Tibial nerve (tissue), 3 donors: ENCODE data around the gene TENT4A.

Source experiments
- POLR2A ChIP-seq, 2 donors: fragments of 450-650 bp; IDR thresholded peaks; one replicate each; pipeline ENCODE4 v1.6.1; 2017; ENCODE audit warnings: antibody characterized with exemption in 2 of 2, mild to moderate bottlenecking in 2 of 2, moderate library complexity in 2 of 2
- TF ChIP-seq, protein P1 (sequence below), 5 experiments: fragments of 200-600 bp in 3 of 5; fragments of 450-650 bp in 2 of 5; sonication (generic) in 3 of 5; IDR thresholded peaks; one replicate each; pipeline ENCODE4 v1.5.1; 2016 to 2019; ENCODE audit warnings: antibody characterized with exemption in 5 of 5, mild to moderate bottlenecking in 3 of 5, moderate library complexity in 2 of 5

GRCh38 chr5:6728011-6728794 is 15.0 kb downstream of the TENT4A start:
- TF ChIP-seq, protein P1, sequence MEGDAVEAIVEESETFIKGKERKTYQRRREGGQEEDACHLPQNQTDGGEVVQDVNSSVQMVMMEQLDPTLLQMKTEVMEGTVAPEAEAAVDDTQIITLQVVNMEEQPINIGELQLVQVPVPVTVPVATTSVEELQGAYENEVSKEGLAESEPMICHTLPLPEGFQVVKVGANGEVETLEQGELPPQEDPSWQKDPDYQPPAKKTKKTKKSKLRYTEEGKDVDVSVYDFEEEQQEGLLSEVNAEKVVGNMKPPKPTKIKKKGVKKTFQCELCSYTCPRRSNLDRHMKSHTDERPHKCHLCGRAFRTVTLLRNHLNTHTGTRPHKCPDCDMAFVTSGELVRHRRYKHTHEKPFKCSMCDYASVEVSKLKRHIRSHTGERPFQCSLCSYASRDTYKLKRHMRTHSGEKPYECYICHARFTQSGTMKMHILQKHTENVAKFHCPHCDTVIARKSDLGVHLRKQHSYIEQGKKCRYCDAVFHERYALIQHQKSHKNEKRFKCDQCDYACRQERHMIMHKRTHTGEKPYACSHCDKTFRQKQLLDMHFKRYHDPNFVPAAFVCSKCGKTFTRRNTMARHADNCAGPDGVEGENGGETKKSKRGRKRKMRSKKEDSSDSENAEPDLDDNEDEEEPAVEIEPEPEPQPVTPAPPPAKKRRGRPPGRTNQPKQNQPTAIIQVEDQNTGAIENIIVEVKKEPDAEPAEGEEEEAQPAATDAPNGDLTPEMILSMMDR (IDR thresholded peaks at IDR 0.05): no peak
- TF ChIP-seq POLR2A (IDR thresholded peaks at IDR 0.05): no peak
